A673 (cell line): ENCODE measurements around the gene DSCAML1. TPM values are rescaled to one million over a fixed set of nuclear protein-coding genes. Genes with fewer than 3 reads are reported as not detected.
"Not testable (repeated sequence)": the region's sequence is repeated elsewhere in the genome, so short reads cannot be mapped to it uniquely, and the experiment has no call there.

ENCODE experiments used
- BruUV-seq: library from RNA; stranded (reverse); fragments of 400-500 nt; replicated peaks from 2 replicates; lab custom pipeline; 2021; lab: Mats Ljungman, UMichigan
- CTCF ChIA-PET: fragments of 300-600 bp; sonication (Branson Sonifier 250); formaldehyde crosslinking; loops from one replicate; lab custom pipeline; 2022; ENCODE audit warnings: antibody characterized with exemption; lab: Charles Lee
- POLR2A ChIA-PET: fragments of 300-600 bp; sonication (Branson Sonifier 250); formaldehyde crosslinking; loops from one replicate; lab custom pipeline; 2022; ENCODE audit warnings: antibody characterized with exemption; ENCODE audit not compliant: low non-redundant PET; lab: Charles Lee
- DNase-seq: peaks from one replicate; pipeline ENCODE4 v3.0.0-alpha.2; 2015; ENCODE audit warnings: low spot score
- H3K27ac ChIP-seq: fragments of 200-600 bp; sonication (generic); 2 replicates; pipeline ENCODE4 v1.5.1; 2016; ENCODE audit warnings: mixed run types, low read depth, mild to moderate bottlenecking, mixed read lengths, antibody characterized with exemption, low read length; ENCODE audit not compliant: poor library complexity, severe bottlenecking
- H3K27me3 ChIP-seq: fragments of 200-600 bp; sonication (generic); replicated peaks from 2 replicates; pipeline ENCODE4 v1.6.1; 2017; ENCODE audit warnings: mixed run types, low read depth, mild to moderate bottlenecking, mixed read lengths, antibody characterized with exemption, low read length; ENCODE audit not compliant: insufficient read depth, poor library complexity
- H3K36me3 ChIP-seq: fragments of 200-600 bp; sonication (generic); 2 replicates; pipeline ENCODE4 v1.6.1; 2016; ENCODE audit warnings: mixed run types, mild to moderate bottlenecking, mixed read lengths, antibody characterized with exemption, low read length; ENCODE audit not compliant: insufficient read depth, poor library complexity, severe bottlenecking
- H3K4me1 ChIP-seq: fragments of 200-600 bp; sonication (generic); 2 replicates; pipeline ENCODE4 v1.6.1; 2017; ENCODE audit warnings: mixed run types, mild to moderate bottlenecking, mixed read lengths, antibody characterized with exemption, low read length; ENCODE audit not compliant: insufficient read depth, poor library complexity, severe bottlenecking
- H3K4me3 ChIP-seq: fragments of 200-600 bp; sonication (generic); 2 replicates; pipeline ENCODE4 v1.5.1; 2016; ENCODE audit warnings: low read depth, mixed run types, mild to moderate bottlenecking, mixed read lengths, low read length; ENCODE audit not compliant: poor library complexity, severe bottlenecking
- H3K9me3 ChIP-seq: fragments of 200-600 bp; sonication (generic); 2 replicates; pipeline ENCODE4 v1.6.1; 2016; ENCODE audit warnings: mixed run types, low read depth, mild to moderate bottlenecking, mixed read lengths, antibody characterized with exemption, low read length; ENCODE audit not compliant: poor library complexity, severe bottlenecking
- CTCF ChIP-seq: fragments of 300-800, 200-600 bp; sonication (generic); conservative IDR thresholded peaks from 2 replicates; pipeline ENCODE4 v1.5.1; 2017; ENCODE audit warnings: low read depth, mild to moderate bottlenecking, antibody characterized with exemption, low read length, moderate library complexity, mixed read lengths
- EZH2 ChIP-seq: fragments of 200-600 bp; sonication (generic); IDR thresholded peaks from 2 replicates; pipeline ENCODE4 v1.6.1; 2017; ENCODE audit warnings: borderline replicate concordance, low read depth, mild to moderate bottlenecking, mixed read lengths, antibody characterized with exemption, low read length; ENCODE audit not compliant: poor library complexity, severe bottlenecking
- intact Hi-C: fragments of 100-400 bp; cut with micrococcal nuclease; formaldehyde crosslinking; loops from one replicate; pipeline ENCODE4 v1.10.0; 2022; ENCODE audit not compliant: unreplicated experiment
- total RNA-seq: library from RNA; stranded (reverse); gene quantifications from 2 replicates; pipeline ENCODE4 v1.2.3, GENCODE V29; 2021

Gene DSCAML1
- total RNA-seq, 1 experiment from 2014 or later: not detected

- POLR2A ChIA-PET: no interaction called here
- DNase-seq: no peak
- peaks cover 13% of the 10 kb centered on the region for H3K4me1 ChIP-seq
- H3K27me3 ChIP-seq: no peaks in the 10 kb centered on the region
- no peak overlapping the region for H3K4me3 ChIP-seq
- H3K27ac ChIP-seq: no peak overlapping the region
- BruUV-seq: no TSS peak
- no peak for TF ChIP-seq EZH2
- TF ChIP-seq CTCF: no peak
- H3K36me3 ChIP-seq: no peaks in the 10 kb centered on the region
- no peaks in the 10 kb centered on the region for H3K9me3 ChIP-seq
- intact Hi-C loops: no loop called here
- CTCF ChIA-PET: no interaction called here
Measured at GRCh38 chr11:117766576-117766975, 30.4 kb downstream of the DSCAML1 start.

DNA sequence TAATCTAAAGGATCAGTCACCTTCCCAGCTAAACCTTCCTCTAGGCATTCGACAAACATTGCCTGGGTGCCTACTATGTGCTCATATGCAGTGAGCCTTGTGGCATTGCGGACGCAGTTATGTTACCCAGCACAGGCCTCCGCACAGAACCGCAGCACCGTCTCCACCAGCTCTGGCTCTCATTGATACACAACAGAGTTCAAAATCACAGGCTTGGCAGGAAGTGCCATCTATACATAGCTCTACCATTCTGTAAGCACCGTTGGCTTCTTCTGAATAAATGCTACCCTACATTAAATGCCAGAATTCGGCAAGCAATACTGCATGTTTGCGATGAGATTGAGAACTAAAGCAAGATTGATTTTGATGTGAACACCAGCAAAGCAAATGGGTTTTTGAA lies 31.0 kb downstream of the DSCAML1 start:
- no peaks in the 10 kb centered on the region for H3K36me3 ChIP-seq
- ChIA-PET POLR2A (no interaction called here), CTCF (no interaction called here)
- TF ChIP-seq EZH2: no peak
- TF ChIP-seq CTCF: no peak
- no peak for DNase-seq
- H3K4me3 ChIP-seq: no peak overlapping the region
- H3K27ac ChIP-seq: no peak overlapping the region
- no TSS peak for BruUV-seq
- H3K27me3 ChIP-seq: no peaks in the 10 kb centered on the region
- no peaks in the 10 kb centered on the region for H3K9me3 ChIP-seq
- peaks cover 13% of the 10 kb centered on the region for H3K4me1 ChIP-seq
- intact Hi-C loops: no loop called here

DNA sequence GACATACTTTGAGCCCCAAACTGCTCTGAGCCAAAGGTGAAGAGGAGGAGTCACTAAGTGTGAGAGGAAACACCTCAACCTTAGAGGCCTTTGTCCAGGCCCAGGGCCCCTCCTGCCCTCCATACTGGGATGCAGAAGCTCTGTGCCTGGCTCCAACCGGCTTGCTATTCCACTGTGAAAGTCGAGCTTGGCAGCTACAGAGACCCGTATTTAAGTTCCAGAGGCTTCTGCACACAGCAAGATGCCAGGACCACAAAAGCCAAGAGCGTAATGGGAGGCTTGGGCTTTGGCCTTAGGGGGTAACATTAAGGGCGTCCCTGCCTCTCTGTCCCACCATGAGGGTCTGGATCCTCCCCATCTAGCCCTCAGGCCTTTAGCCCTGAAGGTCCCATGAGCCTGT lies 31.9 kb downstream of the DSCAML1 start:
- DNase-seq: no peak
- Histone ChIP-seq H3K9me3 (no peaks in the 10 kb centered on the region), H3K4me1 (peaks cover 13% of the 10 kb centered on the region), H3K4me3 (no peak overlapping the region), H3K27me3 (no peaks in the 10 kb centered on the region), H3K36me3 (no peaks in the 10 kb centered on the region), H3K27ac (no peak overlapping the region)
- no TSS peak for BruUV-seq
- TF ChIP-seq CTCF (no peak), EZH2 (no peak)
- POLR2A ChIA-PET: no interaction called here
- intact Hi-C loops: no loop called here
- CTCF ChIA-PET: no interaction called here

DNA sequence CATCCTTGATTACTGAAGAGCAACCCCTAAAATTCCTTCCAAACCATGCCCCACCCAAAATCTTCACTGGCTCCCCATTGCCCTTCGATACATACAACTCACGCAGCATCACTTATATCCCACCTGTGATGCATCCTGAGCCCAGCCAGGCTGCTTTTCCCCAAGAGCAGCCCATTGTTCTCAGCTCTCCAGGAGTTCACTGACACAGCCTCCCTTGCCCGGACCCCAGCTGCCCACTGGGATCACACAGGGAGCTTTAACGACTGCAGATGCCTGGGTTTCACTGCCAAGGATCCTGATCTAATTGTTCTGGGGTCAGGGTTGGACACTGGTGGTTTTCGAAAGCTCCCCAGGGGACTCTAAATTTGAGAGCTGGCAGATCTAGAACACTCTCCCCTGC lies 33.6 kb downstream of the DSCAML1 start:
- CTCF ChIA-PET, intact Hi-C loops, POLR2A ChIA-PET, H3K27me3 ChIP-seq, H3K36me3 ChIP-seq, H3K27ac ChIP-seq, BruUV-seq, H3K4me3 ChIP-seq, DNase-seq, H3K9me3 ChIP-seq: not testable (repeated sequence)
- H3K4me1 ChIP-seq: peaks cover 13% of the 10 kb centered on the region
